Psoas muscle (tissue), 8 donors: ENCODE measurements around the gene DHRS12. TPM values are rescaled to one million over a fixed set of nuclear protein-coding genes. Genes with fewer than 3 reads are reported as not detected.

Source experiments
- ATAC-seq, 4 donors: fragments of 200-7000 bp; cut with Tn5 transposase; one replicate each; pipeline ENCODE4 v1.9.1; 2020; ENCODE audit warnings: moderate library complexity in 3 of 4, mild to moderate bottlenecking in 2 of 4
- DNase-seq, 2 donors: peaks; one replicate each; pipeline ENCODE4 v3.0.0-alpha.2; 2020
- H3K27ac ChIP-seq: fragments of 200-600 bp; one replicate; pipeline ENCODE4 v1.8.0; 2022
- H3K27me3 ChIP-seq, 3 donors: fragments of 200-600 bp in 1 of 3; one replicate each; pipeline versions ENCODE4 v1.6.1 to v1.8.0; 2013 to 2022; ENCODE audit warnings: low read length in 2 of 3, mild to moderate bottlenecking in 2 of 3, moderate library complexity in 1 of 3; ENCODE audit not compliant: insufficient read depth in 3 of 3
- H3K36me3 ChIP-seq, 2 donors: fragments of 200-600 bp in 1 of 2; one replicate each; pipeline versions ENCODE4 v1.6.1 to v1.8.0; 2013 to 2022; ENCODE audit warnings: low read depth in 1 of 2, mild to moderate bottlenecking in 1 of 2, moderate library complexity in 1 of 2; ENCODE audit not compliant: insufficient read depth in 1 of 2
- H3K4me1 ChIP-seq: fragments of 200-600 bp; one replicate; pipeline ENCODE4 v1.8.0; 2022
- H3K4me3 ChIP-seq: fragments of 200-600 bp; one replicate; pipeline ENCODE4 v1.8.0; 2022; ENCODE audit warnings: mild to moderate bottlenecking
- H3K9me3 ChIP-seq: fragments of 200-600 bp; one replicate; pipeline ENCODE4 v1.8.0; 2022
- CTCF ChIP-seq: fragments of 200-600 bp; IDR thresholded peaks from one replicate; pipeline ENCODE4 v1.8.0; 2022; ENCODE audit warnings: antibody characterized with exemption
- WGBS, 3 donors: extraction: QIAGEN DNeasy Blood & Tissue Kit; methylation state at CpG; one replicate each; pipeline versions ENCODE4 v1.1.6 to v1.1.7; 2013; 5-methylcytosine and 5-hydroxymethylcytosine counted together
- intact Hi-C, 2 donors: fragments of 100-400 bp; cut with DNase I; formaldehyde crosslinking; loops; one replicate each; pipeline versions ENCODE4 v1.11.0 to v1.14.2; 2022
- polyA plus RNA-seq, 3 donors: library from polyadenylated mRNA; stranded (reverse); fragments of 200-250 nt; gene quantifications; one replicate each; pipeline ENCODE4 v1.2.3, GENCODE V29; 2013
- total RNA-seq, 4 donors: library from RNA; stranded (reverse); fragmentation: NEBNext Ultra II Directional in 2 of 4; extraction: Animal tissue kit (Norgen Biotek cat#: 25700) in 2 of 4; gene quantifications; one replicate each; pipeline versions ENCODE4 v1.2.1 to v1.2.4, GENCODE V29; 2021 to 2023
- donor health status: healthy with polysubstance abuse.
- donor health status: DM: no; HTN: no; CAD: no; lungs with moderate emphysema.
- donor health status: Bipolar disorder and iron deficiency.
- donor health status: healthy.
- donor health status: DM: yes; HTN: yes; CAD: no.
- donor health status: DM: no; HTN: no; CAD: no.
- donor health status: DM: no; HTN: no; CAD: no.
- donor health status: DM: yes; HTN: yes; CAD: no.

Gene DHRS12
- total and polyA plus RNA-seq, 7 donors, result 3.4 to 10.1 (median 4.9) TPM

DNA sequence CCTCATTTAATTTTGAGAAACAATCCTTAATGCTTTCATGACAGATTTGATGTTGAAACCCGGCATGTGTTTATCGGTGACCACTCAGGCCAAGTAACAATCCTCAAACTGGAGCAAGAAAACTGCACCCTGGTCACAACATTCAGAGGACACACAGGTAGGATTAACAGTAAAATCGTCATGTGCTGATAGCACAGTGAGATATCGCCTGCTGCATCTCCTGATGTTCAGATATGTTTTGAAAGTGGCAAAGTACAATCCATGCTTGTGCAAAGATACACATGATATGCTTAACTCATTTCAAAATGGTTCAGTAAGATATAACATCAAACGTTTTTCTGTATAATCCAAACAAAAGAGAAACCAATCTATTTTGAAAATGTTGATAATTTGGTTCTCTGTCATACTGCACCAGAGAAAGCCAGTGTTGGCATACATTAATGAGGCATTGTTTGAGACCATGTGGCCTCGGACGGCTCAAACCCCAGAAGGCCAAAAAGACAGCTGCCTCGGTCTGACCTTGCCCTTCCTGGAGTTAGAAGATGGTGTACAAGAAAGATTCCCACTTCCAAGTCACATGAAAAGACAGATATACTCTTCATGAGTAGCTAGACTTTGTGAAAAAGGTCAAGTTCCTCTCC, 76.2 kb downstream of the DHRS12 start:
- H3K9me3 ChIP-seq, result no peaks in the 10 kb centered on the region
- 52 to 67% (median 52%) methylated on average over 8 of the region's 8 CpGs for WGBS, 3 donors
- H3K36me3 ChIP-seq, result no peaks in the 10 kb centered on the region
- DNase-seq (no peak), ATAC-seq (no peak)
- intact Hi-C loops, result no loop called here
- H3K27ac ChIP-seq, result no peak overlapping the region
- TF ChIP-seq CTCF, result no peak
- H3K4me3 ChIP-seq, result no peak overlapping the region
- H3K4me1 ChIP-seq, result peaks cover 4% of the 10 kb centered on the region
- H3K27me3 ChIP-seq, result no peaks in the 10 kb centered on the region

DNA sequence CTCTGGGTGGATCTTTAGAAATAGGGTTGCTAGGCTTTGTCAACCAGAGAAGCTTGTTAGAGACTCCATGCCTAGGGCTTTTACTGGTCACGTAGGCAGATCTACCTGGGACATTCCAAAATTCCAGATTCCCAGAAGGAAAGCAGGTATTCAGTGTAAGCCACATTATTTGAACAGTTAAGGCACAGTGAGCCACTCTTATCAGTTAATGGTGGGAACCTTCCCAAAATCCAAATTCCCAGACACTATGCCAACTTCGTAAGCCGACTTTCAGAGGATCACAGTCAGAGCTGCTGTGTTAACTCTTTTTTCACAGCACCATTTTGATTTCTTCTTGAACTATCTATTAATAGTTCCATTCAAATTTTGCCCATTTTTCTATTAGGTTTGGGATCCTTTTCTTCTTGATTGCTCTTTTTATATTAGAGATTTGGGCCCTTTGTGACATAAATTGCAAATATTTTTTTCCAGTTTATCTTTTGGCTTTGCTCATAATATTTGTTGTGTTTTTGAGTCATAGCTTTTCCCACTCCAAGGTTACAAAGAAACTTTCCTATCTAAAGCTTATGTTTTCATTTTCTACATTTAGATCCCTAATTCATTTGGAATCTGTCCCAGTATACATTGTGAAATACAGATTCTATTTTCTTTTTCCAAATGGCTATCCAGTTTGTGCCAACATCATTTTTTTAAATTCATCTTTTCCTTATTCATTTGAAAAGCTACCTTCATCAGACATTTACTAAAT, 77.3 kb downstream of the DHRS12 start:
- no peaks in the 10 kb centered on the region for H3K9me3 ChIP-seq
- no peak for ATAC-seq

DNA sequence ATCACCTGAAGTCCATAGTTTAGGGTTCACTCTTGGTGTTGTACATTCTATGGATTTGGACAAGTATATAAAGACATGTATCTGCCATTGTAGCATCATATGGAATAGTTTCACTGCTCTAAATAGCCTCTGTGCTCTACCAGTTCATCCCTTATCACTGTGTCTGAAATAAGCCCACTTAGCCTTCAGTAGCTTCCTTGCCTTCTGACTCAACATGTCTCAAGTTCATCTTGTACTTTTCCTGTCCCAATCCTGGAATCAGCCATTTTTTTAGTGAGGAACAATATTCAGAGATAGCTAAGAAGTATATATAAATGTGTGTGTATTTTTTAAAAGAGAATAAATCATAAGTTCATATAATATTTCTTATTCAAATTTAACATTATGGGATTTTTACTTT, 79.2 kb downstream of the DHRS12 start:
- H3K4me1 ChIP-seq, result peaks cover 4% of the 10 kb centered on the region
- H3K9me3 ChIP-seq, result no peaks in the 10 kb centered on the region
- no peak for DNase-seq
- no peak for ATAC-seq
- no peak overlapping the region for H3K27ac ChIP-seq
- no peak overlapping the region for H3K4me3 ChIP-seq
- H3K27me3 ChIP-seq, result no peaks in the 10 kb centered on the region
- no peaks in the 10 kb centered on the region for H3K36me3 ChIP-seq
- intact Hi-C loops, result no loop called here
- TF ChIP-seq CTCF, result no peak

More for the DNA sequence above, 77.3 kb downstream of the DHRS12 start:
- Histone ChIP-seq H3K27me3 (no peaks in the 10 kb centered on the region), H3K36me3 (no peaks in the 10 kb centered on the region), H3K4me1 (peaks cover 4% of the 10 kb centered on the region), H3K4me3 (no peak overlapping the region), H3K27ac (no peak overlapping the region)
- intact Hi-C loops, result no loop called here
- WGBS, 3 donors, result 47 to 66% (median 55%) methylated on average over 3 of the region's 3 CpGs
- DNase-seq, result no peak
- no peak for TF ChIP-seq CTCF

- no peaks in the 10 kb centered on the region for H3K27me3 ChIP-seq
- no peaks in the 10 kb centered on the region for H3K36me3 ChIP-seq
- H3K4me1 ChIP-seq, result peaks cover 4% of the 10 kb centered on the region
- no peaks in the 10 kb centered on the region for H3K9me3 ChIP-seq
- H3K4me3 ChIP-seq, result no peak overlapping the region
- TF ChIP-seq CTCF, result no peak
- no peak overlapping the region for H3K27ac ChIP-seq
- intact Hi-C loops, result no loop called here
- WGBS, 3 donors, result 24 to 58% (median 34%) methylated on average over 6 of the region's 6 CpGs
- ATAC-seq (peak in 1 of 4 donors; percentile 59), DNase-seq (no peak)
Measured at GRCh38 chr13:51723529-51723928, 80.4 kb downstream of the DHRS12 start.
